ENCODE data around the gene DPAGT1.

- TF ChIP-seq CTCF (IDR thresholded peaks at IDR 0.05): no peak
- no peak for TF ChIP-seq POLR2A (IDR thresholded peaks at IDR 0.05)
These were observed 9.4 kb downstream of the DPAGT1 start for GRCh38 chr11:119091966-119092879.
